HG02588 (cell line): ENCODE measurements around the gene WNT16.
"Not testable (repeated sequence)": the region's sequence is repeated elsewhere in the genome, so short reads cannot be mapped to it uniquely, and the experiment has no call there.

ENCODE experiments used
- ATAC-seq: cut with Tn5 transposase; IDR thresholded peaks from one replicate; pipeline ENCODE4 v1.9.1; 2021; ENCODE audit warnings: mild to moderate bottlenecking, moderate library complexity; ENCODE audit not compliant: unreplicated experiment

Gene WNT16

GRCh38 chr7:121305109-121305508 lies 23.7 kb upstream of the WNT16 start:
- ATAC-seq, result no peak

GRCh38 chr7:121306565-121306964 lies 22.2 kb upstream of the WNT16 start:
- no peak for ATAC-seq

GRCh38 chr7:121307021-121307574 lies 21.7 kb upstream of the WNT16 start:
- no peak for ATAC-seq

GRCh38 chr7:121313220-121313792 lies 15.5 kb upstream of the WNT16 start:
- no peak for ATAC-seq

GRCh38 chr7:121313793-121314676 lies 14.8 kb upstream of the WNT16 start:
- peak; percentile 90 for ATAC-seq

DNA sequence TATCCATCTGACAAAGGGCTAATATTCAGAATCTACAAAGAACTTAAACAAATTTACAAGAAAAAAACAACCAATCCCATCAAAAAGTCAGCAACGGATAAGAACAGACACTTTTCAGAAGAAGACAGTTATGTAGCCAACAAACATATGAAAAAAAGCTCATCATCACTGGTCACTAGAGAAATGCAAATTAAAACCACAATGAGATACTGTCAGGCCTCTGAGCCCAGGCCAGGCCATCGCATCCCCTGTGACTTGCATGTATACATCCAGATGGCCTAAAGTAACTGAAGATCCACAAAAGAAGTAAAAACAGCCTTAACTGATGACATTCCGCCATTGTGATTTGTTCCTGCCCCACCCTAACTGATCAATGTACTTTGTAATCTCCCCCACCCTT lies 13.6 kb upstream of the WNT16 start:
- ATAC-seq, result not testable (repeated sequence)

GRCh38 chr7:121322460-121322859 lies 6.3 kb upstream of the WNT16 start:
- no peak for ATAC-seq

- ATAC-seq, result no peak
Observed at GRCh38 chr7:121323515-121324302, 5.1 kb upstream of the WNT16 start.

- ATAC-seq, result no peak
Observed at GRCh38 chr7:121327671-121328070, 1.1 kb upstream of the WNT16 start.

DNA sequence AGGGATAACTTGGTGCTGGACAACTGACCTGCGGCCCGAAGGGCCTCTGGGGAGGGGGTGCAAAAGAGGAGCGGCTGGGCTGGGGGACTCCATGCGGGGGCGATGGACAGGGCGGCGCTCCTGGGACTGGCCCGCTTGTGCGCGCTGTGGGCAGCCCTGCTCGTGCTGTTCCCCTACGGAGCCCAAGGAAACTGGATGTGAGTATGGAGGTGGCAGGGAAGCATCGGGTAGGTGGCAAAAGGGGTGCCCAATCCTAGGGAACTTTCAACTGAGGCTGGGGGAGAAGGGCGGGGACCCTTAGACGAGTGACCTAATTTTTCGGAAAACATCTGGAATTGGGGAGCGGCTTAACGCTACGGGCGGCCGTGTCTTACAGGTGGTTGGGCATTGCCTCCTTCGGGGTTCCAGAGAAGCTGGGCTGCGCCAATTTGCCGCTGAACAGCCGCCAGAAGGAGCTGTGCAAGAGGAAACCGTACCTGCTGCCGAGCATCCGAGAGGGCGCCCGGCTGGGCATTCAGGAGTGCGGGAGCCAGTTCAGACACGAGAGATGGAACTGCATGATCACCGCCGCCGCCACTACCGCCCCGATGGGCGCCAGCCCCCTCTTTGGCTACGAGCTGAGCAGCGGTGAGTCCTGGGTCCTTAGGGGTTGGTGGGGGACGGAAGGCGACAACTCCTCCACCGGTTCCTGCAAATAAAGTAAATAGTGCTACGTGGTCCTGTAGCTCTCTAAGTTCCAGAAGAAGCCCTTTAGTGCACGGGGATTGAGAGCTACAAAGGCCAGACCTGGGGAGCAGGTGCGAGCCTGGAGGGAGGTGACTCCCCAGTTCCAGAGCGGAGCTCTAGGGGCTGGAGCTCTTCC lies 622 bp downstream of the WNT16 start:
- peak; percentile 55 for ATAC-seq

- no peak for ATAC-seq
Observed at GRCh38 chr7:121330053-121330833, 1.4 kb downstream of the WNT16 start.

- ATAC-seq, result no peak
Observed at GRCh38 chr7:121331048-121331447, 2.2 kb downstream of the WNT16 start.

DNA sequence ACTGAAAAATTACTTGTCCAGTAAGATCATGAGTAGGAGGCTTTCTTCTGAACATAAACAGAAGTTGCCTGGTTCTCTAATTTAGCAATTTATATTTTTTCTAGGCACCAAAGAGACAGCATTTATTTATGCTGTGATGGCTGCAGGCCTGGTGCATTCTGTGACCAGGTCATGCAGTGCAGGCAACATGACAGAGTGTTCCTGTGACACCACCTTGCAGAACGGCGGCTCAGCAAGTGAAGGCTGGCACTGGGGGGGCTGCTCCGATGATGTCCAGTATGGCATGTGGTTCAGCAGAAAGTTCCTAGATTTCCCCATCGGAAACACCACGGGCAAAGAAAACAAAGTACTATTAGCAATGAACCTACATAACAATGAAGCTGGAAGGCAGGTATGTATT lies 2.8 kb downstream of the WNT16 start:
- ATAC-seq, result no peak

GRCh38 chr7:121334376-121334775 lies 5.6 kb downstream of the WNT16 start:
- no peak for ATAC-seq

- ATAC-seq, result no peak
Observed at GRCh38 chr7:121334875-121335648, 6.3 kb downstream of the WNT16 start.

GRCh38 chr7:121336579-121336978 lies 7.8 kb downstream of the WNT16 start:
- ATAC-seq, result no peak

- ATAC-seq, result no peak
Observed at GRCh38 chr7:121337398-121337797, 8.6 kb downstream of the WNT16 start.

DNA sequence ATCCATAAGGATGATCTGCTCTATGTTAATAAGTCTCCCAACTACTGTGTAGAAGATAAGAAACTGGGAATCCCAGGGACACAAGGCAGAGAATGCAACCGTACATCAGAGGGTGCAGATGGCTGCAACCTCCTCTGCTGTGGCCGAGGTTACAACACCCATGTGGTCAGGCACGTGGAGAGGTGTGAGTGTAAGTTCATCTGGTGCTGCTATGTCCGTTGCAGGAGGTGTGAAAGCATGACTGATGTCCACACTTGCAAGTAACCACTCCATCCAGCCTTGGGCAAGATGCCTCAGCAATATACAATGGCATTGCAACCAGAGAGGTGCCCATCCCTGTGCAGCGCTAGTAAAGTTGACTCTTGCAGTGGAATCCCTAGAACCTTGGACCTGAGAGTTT lies 10.3 kb downstream of the WNT16 start:
- no peak for ATAC-seq

- ATAC-seq, result no peak
Observed at GRCh38 chr7:121341933-121342332, 13.1 kb downstream of the WNT16 start.
